ENCODE measurements around the gene ARL16.

ARL16 gene

GRCh38 chr17:81648707-81649085 is 34.9 kb downstream of the ARL16 start:
- no peak for TF ChIP-seq CTCF (IDR thresholded peaks at IDR 0.05; ENCODE audit: borderline replicate concordance, control extremely low read depth, extremely low read depth, insufficient read depth, missing control alignments)
- in situ Hi-C loops (cut with MboI; ENCODE audit: low sequenced_read_pairs, unreplicated experiment) = no loop called here
- no peak for DNase-seq (ENCODE audit: low spot score)

- in situ Hi-C loops (cut with MboI; ENCODE audit: low sequenced_read_pairs, unreplicated experiment) = no loop called here
- DNase-seq (ENCODE audit: low spot score) = no peak
- TF ChIP-seq CTCF (IDR thresholded peaks at IDR 0.05; ENCODE audit: borderline replicate concordance, control extremely low read depth, extremely low read depth, insufficient read depth, missing control alignments) = no peak
Observed at GRCh38 chr17:81648013-81648706, 35.4 kb downstream of the ARL16 start.

- in situ Hi-C loops (cut with MboI; ENCODE audit: low sequenced_read_pairs, unreplicated experiment) = no loop called here
- no peak for TF ChIP-seq CTCF (IDR thresholded peaks at IDR 0.05; ENCODE audit: borderline replicate concordance, control extremely low read depth, extremely low read depth, insufficient read depth, missing control alignments)
- no peak for DNase-seq (ENCODE audit: low spot score)
Observed at GRCh38 chr17:81647640-81648012, 36.0 kb downstream of the ARL16 start.

- no peak for TF ChIP-seq CTCF (IDR thresholded peaks at IDR 0.05; ENCODE audit: borderline replicate concordance, control extremely low read depth, extremely low read depth, insufficient read depth, missing control alignments)
- DNase-seq (ENCODE audit: low spot score) = no peak
Observed at GRCh38 chr17:81646869-81647600, 36.6 kb downstream of the ARL16 start.

GRCh38 chr17:81644976-81645952 is 38.3 kb downstream of the ARL16 start:
- in situ Hi-C loops (cut with MboI; ENCODE audit: low sequenced_read_pairs, unreplicated experiment) = no loop called here
- DNase-seq (ENCODE audit: low spot score) = no peak
- no peak for TF ChIP-seq CTCF (IDR thresholded peaks at IDR 0.05; ENCODE audit: borderline replicate concordance, control extremely low read depth, extremely low read depth, insufficient read depth, missing control alignments)

More at GRCh38 chr17:81646869-81647600, 36.6 kb downstream of the ARL16 start:
- in situ Hi-C loops (cut with MboI; ENCODE audit: low sequenced_read_pairs, unreplicated experiment) = no loop called here

- in situ Hi-C loops (cut with MboI; ENCODE audit: low sequenced_read_pairs, unreplicated experiment) = no loop called here
Observed at GRCh38 chr17:81644496-81644895, 39.1 kb downstream of the ARL16 start.

More at GRCh38 chr17:81644496-81644895, 39.1 kb downstream of the ARL16 start:
- no peak for DNase-seq (ENCODE audit: low spot score)
- TF ChIP-seq CTCF (IDR thresholded peaks at IDR 0.05; ENCODE audit: borderline replicate concordance, control extremely low read depth, extremely low read depth, insufficient read depth, missing control alignments) = no peak

Data from GM13976 (cell line).